ENCODE data around the gene PLBD2. TPM values are rescaled to one million over a fixed set of nuclear protein-coding genes. Genes with fewer than 3 reads are reported as not detected.

The PLBD2 gene
- total RNA-seq, 4 donors from 2014 or later, result 17.0 to 32.4 (median 24.1) TPM

GRCh38 chr12:113317122-113317521, 41.3 kb upstream of the PLBD2 start:
- Histone ChIP-seq H3K9me3 (no peaks in the 10 kb centered on the region), H3K27me3 (no peaks in the 10 kb centered on the region), H3K27ac (no peak overlapping the region), H3K4me3 (no peak overlapping the region), H3K36me3 (peaks cover 0 to 88% (median 0%) of the 10 kb centered on the region in 3 donors), H3K4me1 (no peaks in the 10 kb centered on the region)
- no peak for DNase-seq
- TF ChIP-seq POLR2A (IDR thresholded peaks at IDR 0.05) (no peak), CTCF (IDR thresholded peaks at IDR 0.05) (no peak)

DNA sequence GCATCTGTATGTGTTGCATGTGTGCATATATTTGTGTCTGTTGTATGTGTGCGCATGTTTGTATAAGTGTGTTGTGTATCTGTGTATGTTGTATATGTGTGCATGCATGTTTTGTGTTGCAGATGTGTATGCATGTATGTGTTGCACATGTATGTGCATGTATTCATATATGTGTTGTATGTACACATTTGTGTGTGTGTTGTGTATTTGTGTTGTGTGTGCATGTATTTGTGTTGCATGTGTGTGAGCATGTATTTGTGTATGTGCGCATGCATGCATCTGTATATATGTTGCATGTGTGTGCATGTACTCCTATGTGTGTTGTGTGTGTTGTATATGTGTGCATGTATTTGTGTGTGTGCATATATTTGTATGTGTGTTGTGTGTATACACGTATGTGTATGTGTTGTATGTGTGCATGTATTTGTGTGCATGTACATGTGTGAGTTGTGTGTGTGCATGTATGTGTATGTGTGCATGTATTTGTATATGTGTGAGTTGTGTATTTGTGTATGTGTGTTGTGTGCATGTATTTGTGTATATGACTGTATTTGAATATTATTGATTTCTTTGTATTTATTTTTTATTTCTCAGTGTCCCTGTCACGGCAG, 40.2 kb upstream of the PLBD2 start:
- no peak for DNase-seq
- Histone ChIP-seq H3K27me3 (no peaks in the 10 kb centered on the region), H3K4me1 (no peaks in the 10 kb centered on the region), H3K27ac (no peak overlapping the region), H3K4me3 (no peak overlapping the region), H3K9me3 (no peaks in the 10 kb centered on the region), H3K36me3 (peaks cover 0 to 79% (median 0%) of the 10 kb centered on the region in 3 donors)
- no peak for TF ChIP-seq CTCF (IDR thresholded peaks at IDR 0.05)
- TF ChIP-seq POLR2A (IDR thresholded peaks at IDR 0.05), result no peak

GRCh38 chr12:113318900-113319628, 39.3 kb upstream of the PLBD2 start:
- Histone ChIP-seq H3K9me3 (no peaks in the 10 kb centered on the region), H3K27ac (no peak overlapping the region), H3K4me1 (no peaks in the 10 kb centered on the region), H3K36me3 (peaks cover 0 to 75% (median 0%) of the 10 kb centered on the region in 3 donors), H3K27me3 (no peaks in the 10 kb centered on the region), H3K4me3 (no peak overlapping the region)
- TF ChIP-seq CTCF (IDR thresholded peaks at IDR 0.05), result no peak
- no peak for TF ChIP-seq POLR2A (IDR thresholded peaks at IDR 0.05)
- DNase-seq, result no peak

- H3K27me3 ChIP-seq, result no peaks in the 10 kb centered on the region
Observed at GRCh38 chr12:113320401-113320800, 38.0 kb upstream of the PLBD2 start.

DNA sequence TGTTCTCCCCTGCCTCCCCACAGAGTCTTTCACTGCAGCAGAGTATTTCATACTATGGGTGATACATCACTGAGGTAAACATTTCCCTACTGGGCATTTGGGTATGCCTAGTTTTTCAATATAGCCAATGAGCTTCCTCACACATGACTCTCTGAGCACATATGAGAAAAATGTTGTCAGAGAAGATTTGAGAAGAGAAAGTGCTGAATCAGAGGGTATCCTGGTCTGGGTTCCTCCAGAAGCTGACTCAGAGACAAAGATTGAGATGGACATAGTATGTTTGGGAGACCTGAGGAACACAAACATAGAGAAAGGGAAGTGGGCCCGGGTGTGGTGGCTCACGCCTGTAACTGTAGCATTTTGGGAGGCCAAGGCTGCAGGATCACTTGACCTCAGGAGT, 36.0 kb upstream of the PLBD2 start:
- Histone ChIP-seq H3K4me3 (no peak overlapping the region), H3K4me1 (peaks cover 0 to 7% (median 0%) of the 10 kb centered on the region in 4 donors), H3K9me3 (no peaks in the 10 kb centered on the region), H3K27ac (no peak overlapping the region), H3K27me3 (no peaks in the 10 kb centered on the region), H3K36me3 (peaks cover 0 to 44% (median 0%) of the 10 kb centered on the region in 3 donors)
- TF ChIP-seq POLR2A (IDR thresholded peaks at IDR 0.05), result no peak
- TF ChIP-seq CTCF (IDR thresholded peaks at IDR 0.05), result no peak
- no peak for DNase-seq

More at GRCh38 chr12:113320401-113320800, 38.0 kb upstream of the PLBD2 start:
- DNase-seq, result no peak
- TF ChIP-seq CTCF (IDR thresholded peaks at IDR 0.05), result no peak
- no peak for TF ChIP-seq POLR2A (IDR thresholded peaks at IDR 0.05)
- no peak overlapping the region for H3K27ac ChIP-seq
- no peaks in the 10 kb centered on the region for H3K9me3 ChIP-seq
- peaks cover 0 to 61% (median 0%) of the 10 kb centered on the region in 3 donors for H3K36me3 ChIP-seq
- no peaks in the 10 kb centered on the region for H3K4me1 ChIP-seq
- no peak overlapping the region for H3K4me3 ChIP-seq
